HepG2 (cell line): Measurements from ENCODE around the gene DELE1.

Source experiments
- EP300 ChIP-seq, 3 experiments: sonication (generic) in 1 of 3; formaldehyde crosslinking in 1 of 3; IDR thresholded peaks; 2 replicates each; pipeline versions ENCODE4 v1.5.1 to v1.6.1; 2011 to 2020; ENCODE audit warnings: low read depth in 2 of 3, low read length in 2 of 3, borderline replicate concordance in 1 of 3, improper control_type of control experiment in 1 of 3, mild to moderate bottlenecking in 1 of 3, missing genetic modification reagents in 1 of 3, moderate library complexity in 1 of 3
- ETV6 ChIP-seq: sonication (generic); formaldehyde crosslinking; conservative IDR thresholded peaks from 2 replicates; pipeline ENCODE4 v1.4.0; 2020; ENCODE audit warnings: missing genetic modification reagents
- EZH2 ChIP-seq: conservative IDR thresholded peaks from 2 replicates; pipeline ENCODE4 v1.6.1; 2012; ENCODE audit warnings: mild to moderate bottlenecking, low read depth, low read length, moderate library complexity
- FOXM1 ChIP-seq: sonication (generic); formaldehyde crosslinking; IDR thresholded peaks from 2 replicates; pipeline ENCODE4 v1.5.0; 2020; ENCODE audit warnings: missing genetic modification reagents
- KDM1A ChIP-seq: IDR thresholded peaks from 2 replicates; pipeline ENCODE4 v1.6.1; 2016; ENCODE audit warnings: missing compliant biosample characterization
- POLR2AphosphoS5 ChIP-seq: IDR thresholded peaks from 2 replicates; pipeline ENCODE4 v1.6.1; 2012; ENCODE audit warnings: low read depth, low read length
- RFX1 ChIP-seq: fragments of 450-650 bp; IDR thresholded peaks from 2 replicates; pipeline ENCODE4 v1.6.1; 2017
- SIX4 ChIP-seq: sonication (generic); formaldehyde crosslinking; IDR thresholded peaks from 2 replicates; pipeline ENCODE4 v1.4.0; 2020; ENCODE audit warnings: missing genetic modification reagents
- SRSF9 ChIP-seq: fragments of 200-400 bp; formaldehyde crosslinking; IDR thresholded peaks from 2 replicates; pipeline ENCODE4 v1.6.1; 2018; ENCODE audit warnings: borderline replicate concordance, mild to moderate bottlenecking, low read depth, low read length; ENCODE audit not compliant: insufficient read depth, poor library complexity, severe bottlenecking
- TF ChIP-seq, protein P1 (sequence below): sonication (generic); formaldehyde crosslinking; IDR thresholded peaks from 2 replicates; pipeline ENCODE4 v1.4.0; 2020; ENCODE audit warnings: missing genetic modification reagents
- TF ChIP-seq, protein P2 (sequence below): sonication (generic); formaldehyde crosslinking; IDR thresholded peaks from 2 replicates; pipeline ENCODE4 v1.4.0; 2020; ENCODE audit warnings: mild to moderate bottlenecking, missing genetic modification reagents

DNA sequence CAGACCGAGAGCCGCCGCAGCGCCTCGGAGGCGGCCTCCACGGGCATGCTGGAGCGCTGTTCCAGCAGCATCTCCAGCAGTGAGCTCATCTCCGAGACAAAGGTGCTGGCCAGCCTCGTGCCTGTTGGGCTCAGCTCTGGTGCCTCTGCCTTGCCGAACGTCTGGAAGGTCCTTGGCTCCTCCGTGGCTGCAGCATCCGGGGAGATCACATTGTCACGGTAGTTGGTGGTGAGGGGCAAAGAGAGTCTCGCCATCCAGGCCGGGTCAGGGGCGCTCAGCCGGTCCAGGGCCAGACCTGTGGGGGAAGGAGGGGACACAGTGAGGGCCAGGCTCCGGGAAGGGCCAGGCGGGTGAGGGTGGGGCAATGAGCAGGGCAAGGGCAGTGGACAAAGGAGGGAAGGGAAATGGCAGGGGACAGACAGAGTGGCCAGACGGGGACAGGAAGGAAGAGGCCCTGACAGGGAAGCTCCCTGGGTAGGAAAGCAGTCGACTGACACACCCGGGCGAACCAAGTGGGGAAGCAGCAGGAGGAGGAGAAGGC is 21.9 kb downstream of the DELE1 start:
- TF ChIP-seq, protein P1, sequence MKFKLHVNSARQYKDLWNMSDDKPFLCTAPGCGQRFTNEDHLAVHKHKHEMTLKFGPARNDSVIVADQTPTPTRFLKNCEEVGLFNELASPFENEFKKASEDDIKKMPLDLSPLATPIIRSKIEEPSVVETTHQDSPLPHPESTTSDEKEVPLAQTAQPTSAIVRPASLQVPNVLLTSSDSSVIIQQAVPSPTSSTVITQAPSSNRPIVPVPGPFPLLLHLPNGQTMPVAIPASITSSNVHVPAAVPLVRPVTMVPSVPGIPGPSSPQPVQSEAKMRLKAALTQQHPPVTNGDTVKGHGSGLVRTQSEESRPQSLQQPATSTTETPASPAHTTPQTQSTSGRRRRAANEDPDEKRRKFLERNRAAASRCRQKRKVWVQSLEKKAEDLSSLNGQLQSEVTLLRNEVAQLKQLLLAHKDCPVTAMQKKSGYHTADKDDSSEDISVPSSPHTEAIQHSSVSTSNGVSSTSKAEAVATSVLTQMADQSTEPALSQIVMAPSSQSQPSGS (CRISPR knock-in tag) = no peak
- no peak for TF ChIP-seq EP300 (IDR thresholded peaks at IDR 0.05; ENCODE audit: low read depth in 2 of 2, low read length in 2 of 2)
- no peak for TF ChIP-seq EP300 (CRISPR knock-in tag; IDR thresholded peaks at IDR 0.05; ENCODE audit: borderline replicate concordance)
- TF ChIP-seq POLR2AphosphoS5 = no peak
- no peak for TF ChIP-seq SRSF9
- TF ChIP-seq SIX4 = no peak
- no peak for TF ChIP-seq ETV6 (CRISPR knock-in tag)
- no peak for TF ChIP-seq FOXM1 (CRISPR knock-in tag)
- no peak for TF ChIP-seq RFX1
- TF ChIP-seq, protein P2, sequence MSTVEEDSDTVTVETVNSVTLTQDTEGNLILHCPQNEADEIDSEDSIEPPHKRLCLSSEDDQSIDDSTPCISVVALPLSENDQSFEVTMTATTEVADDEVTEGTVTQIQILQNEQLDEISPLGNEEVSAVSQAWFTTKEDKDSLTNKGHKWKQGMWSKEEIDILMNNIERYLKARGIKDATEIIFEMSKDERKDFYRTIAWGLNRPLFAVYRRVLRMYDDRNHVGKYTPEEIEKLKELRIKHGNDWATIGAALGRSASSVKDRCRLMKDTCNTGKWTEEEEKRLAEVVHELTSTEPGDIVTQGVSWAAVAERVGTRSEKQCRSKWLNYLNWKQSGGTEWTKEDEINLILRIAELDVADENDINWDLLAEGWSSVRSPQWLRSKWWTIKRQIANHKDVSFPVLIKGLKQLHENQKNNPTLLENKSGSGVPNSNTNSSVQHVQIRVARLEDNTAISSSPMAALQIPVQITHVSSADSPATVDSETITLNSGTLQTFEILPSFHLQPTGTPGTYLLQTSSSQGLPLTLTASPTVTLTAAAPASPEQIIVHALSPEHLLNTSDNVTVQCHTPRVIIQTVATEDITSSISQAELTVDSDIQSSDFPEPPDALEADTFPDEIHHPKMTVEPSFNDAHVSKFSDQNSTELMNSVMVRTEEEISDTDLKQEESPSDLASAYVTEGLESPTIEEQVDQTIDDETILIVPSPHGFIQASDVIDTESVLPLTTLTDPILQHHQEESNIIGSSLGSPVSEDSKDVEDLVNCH = no peak
- no peak for TF ChIP-seq EZH2
- no peak for TF ChIP-seq KDM1A
